ENCODE data around the gene AAR2.

Gene AAR2

GRCh38 chr20:36285746-36286447 is 49.6 kb downstream of the AAR2 start:
- no peak for DNase-seq

- no peak for DNase-seq
These were observed 61.4 kb downstream of the AAR2 start for GRCh38 chr20:36297656-36298055.

GRCh38 chr20:36298061-36298460 is 61.8 kb downstream of the AAR2 start:
- peak; percentile 49 for DNase-seq

GRCh38 chr20:36298795-36299339 is 62.6 kb downstream of the AAR2 start:
- DNase-seq, result no peak

GRCh38 chr20:36299459-36299858 is 63.2 kb downstream of the AAR2 start:
- DNase-seq, result no peak

- no peak for DNase-seq
These were observed 65.3 kb downstream of the AAR2 start for GRCh38 chr20:36301359-36302119.

GRCh38 chr20:36303020-36303595 is 66.8 kb downstream of the AAR2 start:
- DNase-seq, result no peak

GRCh38 chr20:36303831-36304230 is 67.6 kb downstream of the AAR2 start:
- DNase-seq, result no peak

- peak; percentile 52 for DNase-seq
These were observed 68.7 kb downstream of the AAR2 start for GRCh38 chr20:36304786-36305495.

- peak; percentile 60 for DNase-seq
These were observed 69.6 kb downstream of the AAR2 start, which contains the start of gene DLGAP4 for GRCh38 chr20:36305602-36306551. TSS of gene DLGAP4 (plus strand) at chr20:36306339. CDS start at chr20:36431718, 125,379 bp downstream.

Measured in activated CD8-positive, alpha-beta memory T cell treated with anti-CD3 and anti-CD28 coated beads for 24 hours (primary cell).